K562 (cell line): ENCODE measurements around the gene ATP4B. TPM values are rescaled to one million over a fixed set of nuclear protein-coding genes. Genes with fewer than 3 reads are reported as not detected.

Experiments used
- ATAC-seq: fragments of 200-7000 bp; cut with Tn5 transposase; 3 replicates; pipeline ENCODE4 v1.9.1; 2020; ENCODE audit warnings: moderate library complexity
- BruUV-seq: library from RNA; stranded (reverse); fragments of 400-500 nt; replicated peaks from 2 replicates; lab custom pipeline; 2021; lab: Mats Ljungman, UMichigan
- CTCF ChIA-PET: fragments of 300-600 bp; formaldehyde crosslinking; extraction: SDS; loops from one replicate; lab custom pipeline; 2021; ENCODE audit warnings: low intra/inter-chr PET ratio; lab: Yijun Ruan, JAX
- POLR2A ChIA-PET: fragments of 300-600, 350-650 bp; sonication (Branson Sonifier 250); formaldehyde crosslinking; extraction: SDS; loops from one replicate; lab custom pipeline; 2021; ENCODE audit warnings: antibody characterized with exemption, inconsistent platforms; lab: Yijun Ruan, JAX
- DNase-seq, 4 experiments: peaks; one replicate each; pipeline versions ENCODE4 v3.0.0 to v3.0.0-alpha.2; 2011 to 2018; ENCODE audit warnings: low spot score in 3 of 4, mixed read lengths in 3 of 4; ENCODE audit errors: extremely low read depth in 1 of 4
- FAIRE-seq: peaks from 2 replicates; lab custom pipeline; 2011; peaks lifted over from hg19 to GRCh38; lab: Jason Lieb, UNC
- H2AFZ ChIP-seq: 2 replicates; pipeline ENCODE4 v1.6.0; 2011; ENCODE audit warnings: low read depth, low read length, control low read depth, inconsistent platforms
- H3K27ac ChIP-seq: fragments of 200-600 bp; 3 replicates; pipeline ENCODE4 v1.8.0; 2011; ENCODE audit warnings: low read depth, mild to moderate bottlenecking, control low read depth, inconsistent platforms, low read length, moderate library complexity, mixed read lengths; ENCODE audit errors: extremely low read depth
- H3K27me3 ChIP-seq, 2 experiments: fragments of 300-600 bp in 1 of 2; 2 replicates in 1 of 2; 3 replicates in 1 of 2; pipeline versions ENCODE4 v1.6.0 to v1.8.0; 2011; ENCODE audit warnings: inconsistent platforms in 2 of 2, low read length in 2 of 2, mild to moderate bottlenecking in 1 of 2, mixed read lengths in 1 of 2, moderate library complexity in 1 of 2; ENCODE audit not compliant: control insufficient read depth in 2 of 2, insufficient read depth in 2 of 2
- H3K36me3 ChIP-seq: fragments of 300-600 bp; 3 replicates; pipeline ENCODE4 v1.8.0; 2011; ENCODE audit warnings: mild to moderate bottlenecking, low read length, inconsistent platforms; ENCODE audit not compliant: control insufficient read depth, insufficient read depth
- H3K4me1 ChIP-seq, 2 experiments: fragments of 200-600 bp in 1 of 2; replicated peaks in 1 of 2; 2 replicates in 1 of 2; 3 replicates in 1 of 2; pipeline versions ENCODE4 v1.5.1 to v1.8.0; 2011; ENCODE audit warnings: inconsistent platforms in 2 of 2, low read length in 2 of 2, mild to moderate bottlenecking in 1 of 2, mixed read lengths in 1 of 2, moderate library complexity in 1 of 2; ENCODE audit not compliant: control insufficient read depth in 2 of 2, insufficient read depth in 2 of 2
- H3K4me2 ChIP-seq: 2 replicates; pipeline ENCODE4 v1.6.1; 2011; ENCODE audit warnings: low read length, control low read depth, inconsistent platforms, mixed read lengths; ENCODE audit not compliant: insufficient read depth
- H3K4me3 ChIP-seq: fragments of 200-600 bp; sonication (generic), shearing (Covaris generic); 2 replicates; pipeline ENCODE4 v1.5.1; 2016; ENCODE audit warnings: control low read depth, inconsistent platforms
- H3K79me2 ChIP-seq: fragments of 200-600 bp; 3 replicates; pipeline ENCODE4 v1.8.0; 2011; ENCODE audit warnings: low read length, inconsistent platforms; ENCODE audit not compliant: control insufficient read depth, insufficient read depth
- H3K9ac ChIP-seq, 2 experiments: 2 replicates each; pipeline versions ENCODE4 v1.6.0 to v1.6.1; 2011; ENCODE audit warnings: low read depth in 2 of 2, low read length in 2 of 2, control low read depth in 1 of 2, inconsistent platforms in 1 of 2, mild to moderate bottlenecking in 1 of 2, mixed read lengths in 1 of 2; ENCODE audit not compliant: insufficient read depth in 1 of 2
- H3K9me1 ChIP-seq: one replicate; pipeline ENCODE4 v1.6.0; 2011; ENCODE audit warnings: inconsistent platforms, mild to moderate bottlenecking, low read length, moderate library complexity; ENCODE audit not compliant: control insufficient read depth, insufficient read depth
- H3K9me3 ChIP-seq: replicated peaks from 2 replicates; pipeline ENCODE4 v1.5.1; 2011; ENCODE audit warnings: low read depth, low read length, inconsistent platforms; ENCODE audit not compliant: control insufficient read depth, insufficient read depth
- H4K20me1 ChIP-seq: replicated peaks from 2 replicates; pipeline ENCODE4 v1.6.1; 2011; ENCODE audit warnings: low read length, inconsistent platforms, mixed read lengths; ENCODE audit not compliant: control insufficient read depth, insufficient read depth
- KLF6 ChIP-seq: fragments of 250-450 bp; sonication (Bioruptor Pico); IDR thresholded peaks from 2 replicates; pipeline ENCODE4 v1.4.0; 2020; ENCODE audit warnings: mild to moderate bottlenecking, moderate library complexity, borderline replicate concordance
- MTA1 ChIP-seq: fragments of 450-650 bp; IDR thresholded peaks from 2 replicates; pipeline ENCODE4 v1.6.1; 2017; ENCODE audit warnings: borderline replicate concordance
- NCOA1 ChIP-seq: fragments of 450-650 bp; IDR thresholded peaks from 2 replicates; pipeline ENCODE4 v1.6.1; 2016; ENCODE audit warnings: low read depth
- PHF8 ChIP-seq: fragments of 200-600 bp; sonication (generic); IDR thresholded peaks from 2 replicates; pipeline ENCODE4 v1.6.1; 2012; ENCODE audit warnings: mixed run types, mild to moderate bottlenecking, inconsistent platforms, low read length, moderate library complexity, borderline replicate concordance
- POLR2G ChIP-seq: fragments of 200-400 bp; formaldehyde crosslinking; IDR thresholded peaks from 2 replicates; pipeline ENCODE4 v1.6.1; 2017; ENCODE audit warnings: low read depth, mild to moderate bottlenecking, antibody characterized with exemption, low read length, moderate library complexity
- WGBS: fragments of 100-300 bp; shearing (Covaris generic); methylation state at CpG from one replicate; pipeline ENCODE4 v1.1.6; 2016; ENCODE audit warnings: low coverage, mixed read lengths; ENCODE audit not compliant: insufficient coverage; ENCODE audit errors: missing lambda C conversion rate; 5-methylcytosine and 5-hydroxymethylcytosine counted together
- in situ Hi-C: fragments of 300-500 bp; cut with MboI; formaldehyde crosslinking; loops from 4 replicates; pipeline ENCODE4 v1.15.0; 2018; ENCODE audit warnings: inconsistent platforms, mixed read lengths
- intact Hi-C: fragments of 100-400 bp; cut with micrococcal nuclease; formaldehyde crosslinking; loops from 2 replicates; pipeline ENCODE4 v1.14.2; 2022
- polyA plus RNA-seq, 8 experiments: library from polyadenylated mRNA; depleted of rRNA in 4 of 8; stranded (reverse) in 5 of 8; unstranded in 3 of 8; fragments of >200 nt; fragmentation: Nextera tagmentation in 2 of 8; fragmentation: Illumina TruSeq in 1 of 8; extraction: Ambion mirVana in 2 of 8; extraction: Trizol in 1 of 8; gene quantifications; 2 replicates each; pipeline versions ENCODE4 v1.2.1 to v1.2.3, GENCODE V29; 2011 to 2014; ENCODE audit warnings: inconsistent platforms in 1 of 8, missing spikeins in 1 of 8
- total RNA-seq, 7 experiments: library from RNA; depleted of rRNA in 6 of 7; stranded (reverse); fragments of >200 nt in 6 of 7; fragmentation: Illumina TruSeq in 2 of 7; extraction: Trizol in 2 of 7; gene quantifications; 2 replicates each; pipeline versions ENCODE4 v1.2.1 to v1.2.3, GENCODE V29; 2011 to 2021; ENCODE audit warnings: low replicate concordance in 1 of 7
- TF ChIP-seq, protein P1 (sequence below): fragments of 250-450 bp; sonication (Bioruptor Pico); IDR thresholded peaks from 2 replicates; pipeline ENCODE4 v1.5.0; 2021

ATP4B gene
- total and polyA plus RNA-seq, 9 of the 15 experiments (the other 6 are each of a cell fraction or from before 2014, with no cell fraction given): not detected

DNA sequence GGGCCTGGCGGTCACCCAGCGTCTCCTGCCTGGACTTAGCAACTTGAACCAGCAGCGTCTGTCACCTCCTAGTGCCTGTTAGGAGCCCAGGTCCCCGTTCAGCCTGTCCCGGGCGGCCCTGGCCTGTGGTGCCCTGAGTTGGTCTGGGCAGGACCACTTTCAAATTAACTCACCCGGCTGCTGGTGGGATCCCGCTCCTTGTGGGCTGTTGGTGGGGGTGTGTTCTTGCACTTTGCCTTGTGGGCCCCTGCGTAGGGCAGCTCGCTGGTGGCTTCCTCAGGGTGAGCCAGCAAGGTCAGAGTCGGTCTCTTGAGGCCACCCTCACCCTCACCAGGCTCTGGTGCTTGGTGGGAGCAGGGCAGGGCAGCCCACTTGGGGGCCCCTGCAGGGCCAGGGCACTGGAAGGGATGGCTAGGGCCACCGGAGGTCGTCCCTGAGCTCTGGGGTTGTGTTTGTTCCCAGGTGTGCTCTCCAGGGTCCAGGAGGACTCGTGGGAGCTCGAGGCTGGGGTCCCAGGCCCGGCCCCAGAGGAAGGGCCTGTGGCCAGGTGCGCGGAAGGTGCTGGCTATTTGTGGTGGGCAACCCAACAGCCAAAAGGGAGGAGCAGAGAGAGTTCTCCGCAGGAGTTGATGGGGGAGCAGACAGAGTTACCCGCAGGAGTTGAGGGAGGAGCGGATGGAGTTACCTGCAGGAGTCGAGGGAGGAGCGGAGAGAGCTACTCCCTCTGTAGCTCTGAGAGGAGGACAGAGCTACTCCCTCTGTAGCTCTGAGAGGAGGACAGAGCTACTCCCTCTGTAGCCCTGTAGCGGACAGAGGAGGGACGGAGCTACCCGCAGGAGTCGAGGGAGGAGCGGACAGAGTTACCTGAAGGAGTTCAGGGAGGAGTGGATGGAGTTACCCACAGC lies 56.6 kb downstream of the ATP4B start:
- Histone ChIP-seq H3K4me1 (peaks cover 0 to 4% of the 10 kb centered on the region in 2 experiments; a peak in 2 of 5 replicates), H3K79me2 (peaks cover 94% of the 10 kb centered on the region), H3K27me3 (no peaks in the 10 kb centered on the region), H3K4me3 (no peak overlapping the region), H3K36me3 (peaks cover 61% of the 10 kb centered on the region; the same call in 2 of the 3 replicates), H3K27ac (no peak overlapping the region), H3K9ac (no peak overlapping the region), H3K9me1 (no peaks in the 10 kb centered on the region), H3K4me2 (no peak overlapping the region), H3K9me3 (peaks cover 5% of the 10 kb centered on the region; the same call in 1 of the 2 replicates), H2AFZ (no peak overlapping the region), H4K20me1 (no peaks in the 10 kb centered on the region)
- in situ Hi-C loops: no loop called here
- TF ChIP-seq POLR2G (peak; percentile 42; the same call in 1 of the 2 replicates), NCOA1 (no peak)
- no peak for ATAC-seq
- no TSS peak for BruUV-seq
- CTCF ChIA-PET: no interaction called here
- intact Hi-C loops: no loop called here
- POLR2A ChIA-PET: interaction anchor here (0.9 kb wide), 1 partner anchor 14 kb away, joined by 4 read pairs; no protein-coding TSS in a partner anchor
- WGBS: 94% methylated on average over 14 of the region's 28 CpGs
- no peak for DNase-seq
- FAIRE-seq: no peak

DNA sequence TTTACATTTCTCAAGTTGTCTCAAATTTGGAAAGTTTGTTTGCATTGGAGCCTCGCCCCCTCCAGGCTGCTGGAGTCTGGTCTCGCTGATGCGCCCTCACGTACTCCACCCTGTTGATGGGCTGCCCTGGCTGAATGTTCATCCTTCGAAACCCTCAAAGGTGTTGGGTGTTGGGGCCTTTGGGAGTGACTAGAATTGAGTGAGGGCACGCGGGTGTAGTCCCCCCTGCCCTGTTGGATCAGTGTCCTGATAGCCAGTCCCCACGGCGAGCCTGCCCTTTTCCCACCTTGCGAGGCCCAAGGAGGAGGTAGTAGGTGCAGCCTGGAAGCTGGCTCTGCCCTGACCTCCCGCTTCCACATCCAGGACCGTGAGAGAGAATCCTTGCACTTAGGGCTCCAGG lies 58.6 kb downstream of the ATP4B start:
- Histone ChIP-seq H3K79me2 (peaks cover 96% of the 10 kb centered on the region), H3K36me3 (peaks cover 66% of the 10 kb centered on the region; the same call in 2 of the 3 replicates), H3K9me3 (peaks cover 5% of the 10 kb centered on the region; the same call in 1 of the 2 replicates), H3K4me2 (no peak overlapping the region), H4K20me1 (no peaks in the 10 kb centered on the region), H3K9me1 (no peaks in the 10 kb centered on the region), H3K27ac (no peak overlapping the region), H2AFZ (no peak overlapping the region), H3K9ac (no peak overlapping the region), H3K4me3 (no peak overlapping the region), H3K27me3 (no peaks in the 10 kb centered on the region), H3K4me1 (peaks cover 0 to 3% of the 10 kb centered on the region in 2 experiments; a peak in 2 of 5 replicates)
- intact Hi-C loops: no loop called here
- BruUV-seq: no TSS peak
- ChIA-PET POLR2A (no interaction called here), CTCF (no interaction called here)
- FAIRE-seq: no peak
- no peak for TF ChIP-seq PHF8
- TF ChIP-seq KLF6: no peak
- TF ChIP-seq MTA1: no peak
- TF ChIP-seq, protein P1, sequence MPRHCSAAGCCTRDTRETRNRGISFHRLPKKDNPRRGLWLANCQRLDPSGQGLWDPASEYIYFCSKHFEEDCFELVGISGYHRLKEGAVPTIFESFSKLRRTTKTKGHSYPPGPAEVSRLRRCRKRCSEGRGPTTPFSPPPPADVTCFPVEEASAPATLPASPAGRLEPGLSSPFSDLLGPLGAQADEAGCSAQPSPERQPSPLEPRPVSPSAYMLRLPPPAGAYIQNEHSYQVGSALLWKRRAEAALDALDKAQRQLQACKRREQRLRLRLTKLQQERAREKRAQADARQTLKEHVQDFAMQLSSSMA (CRISPR knock-in tag): no peak
- no peak for DNase-seq
- ATAC-seq: no peak
- 100% methylated on average over 8 of the region's 12 CpGs for WGBS
- in situ Hi-C loops: no loop called here
